HFF-Myc (cell line): Measurements from ENCODE around the gene SSNA1.
A peak's percentile ranks its signal among the peaks of the same experiment; 100 is the strongest.

ENCODE experiments used
- DNase-seq: peaks from one replicate; pipeline ENCODE4 v3.0.0-alpha.2; 2011; ENCODE audit warnings: low read depth; ENCODE audit errors: extremely low read depth
- H3K4me3 ChIP-seq: replicated peaks from 2 replicates; pipeline ENCODE4 v1.5.1; 2011; ENCODE audit warnings: low read depth, mild to moderate bottlenecking, control low read depth, low read length
- TF ChIP-seq, protein P1 (sequence below): IDR thresholded peaks from 2 replicates; pipeline ENCODE4 v1.5.1; 2012; ENCODE audit warnings: mild to moderate bottlenecking, low read depth, low read length, control low read depth; ENCODE audit errors: missing control alignments

SSNA1 gene

DNA sequence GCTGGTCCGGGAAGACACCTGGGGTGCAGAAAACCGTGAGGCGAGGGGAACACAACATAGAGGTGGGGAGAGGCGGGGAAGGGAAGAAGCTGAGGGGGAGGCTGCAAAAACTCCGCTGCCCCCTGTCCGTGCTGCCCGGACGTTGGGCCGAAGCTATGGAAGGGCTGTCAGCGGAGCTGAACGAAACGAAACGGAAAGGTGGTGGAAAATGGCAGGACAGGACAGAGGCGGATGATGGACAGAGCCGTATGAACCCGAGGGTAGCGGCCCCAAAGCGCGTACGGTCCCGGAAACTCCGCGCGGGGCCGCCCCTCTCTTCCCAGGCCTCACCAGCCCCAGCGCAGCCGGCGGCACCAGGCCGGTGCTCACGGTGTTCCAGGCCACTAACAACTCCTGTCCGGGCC is 388 bp upstream of the SSNA1 start:
- TF ChIP-seq, protein P1, sequence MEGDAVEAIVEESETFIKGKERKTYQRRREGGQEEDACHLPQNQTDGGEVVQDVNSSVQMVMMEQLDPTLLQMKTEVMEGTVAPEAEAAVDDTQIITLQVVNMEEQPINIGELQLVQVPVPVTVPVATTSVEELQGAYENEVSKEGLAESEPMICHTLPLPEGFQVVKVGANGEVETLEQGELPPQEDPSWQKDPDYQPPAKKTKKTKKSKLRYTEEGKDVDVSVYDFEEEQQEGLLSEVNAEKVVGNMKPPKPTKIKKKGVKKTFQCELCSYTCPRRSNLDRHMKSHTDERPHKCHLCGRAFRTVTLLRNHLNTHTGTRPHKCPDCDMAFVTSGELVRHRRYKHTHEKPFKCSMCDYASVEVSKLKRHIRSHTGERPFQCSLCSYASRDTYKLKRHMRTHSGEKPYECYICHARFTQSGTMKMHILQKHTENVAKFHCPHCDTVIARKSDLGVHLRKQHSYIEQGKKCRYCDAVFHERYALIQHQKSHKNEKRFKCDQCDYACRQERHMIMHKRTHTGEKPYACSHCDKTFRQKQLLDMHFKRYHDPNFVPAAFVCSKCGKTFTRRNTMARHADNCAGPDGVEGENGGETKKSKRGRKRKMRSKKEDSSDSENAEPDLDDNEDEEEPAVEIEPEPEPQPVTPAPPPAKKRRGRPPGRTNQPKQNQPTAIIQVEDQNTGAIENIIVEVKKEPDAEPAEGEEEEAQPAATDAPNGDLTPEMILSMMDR: no peak
- H3K4me3 ChIP-seq: peak overlapping the region; percentile 94
- DNase-seq: no peak

GRCh38 chr9:137189297-137190295 is 1.1 kb downstream of the SSNA1 start:
- DNase-seq: no peak
- peak overlapping the region; percentile 94 for H3K4me3 ChIP-seq
- TF ChIP-seq, protein P1: no peak

GRCh38 chr9:137190315-137190856 is 1.9 kb downstream of the SSNA1 start:
- H3K4me3 ChIP-seq: peak overlapping the region; percentile 94; the same call in 1 of the 2 replicates
- DNase-seq: no peak
- TF ChIP-seq, protein P1: peak; percentile 4

DNA sequence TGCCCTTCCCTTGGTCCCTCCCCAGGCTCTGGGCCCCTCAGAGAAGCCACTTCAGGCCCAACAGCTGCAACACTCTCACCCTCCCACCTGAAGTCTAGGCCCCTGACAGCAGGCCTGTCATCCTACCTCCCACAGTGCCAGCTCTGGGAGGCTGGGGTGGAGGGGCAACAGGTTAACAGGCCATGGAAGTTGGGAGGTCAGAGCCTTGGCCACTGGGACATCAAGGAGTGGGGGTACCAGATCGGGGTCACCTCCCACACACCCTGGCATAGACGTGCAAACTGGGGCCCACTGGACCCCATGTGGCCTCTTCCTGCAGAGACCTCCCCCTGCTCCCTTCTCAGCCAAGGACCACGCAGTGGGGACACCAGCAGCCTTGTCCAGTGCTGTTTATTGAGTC is 2.8 kb downstream of the SSNA1 start:
- DNase-seq: no peak
- TF ChIP-seq, protein P1: no peak
- H3K4me3 ChIP-seq: no peak overlapping the region

DNA sequence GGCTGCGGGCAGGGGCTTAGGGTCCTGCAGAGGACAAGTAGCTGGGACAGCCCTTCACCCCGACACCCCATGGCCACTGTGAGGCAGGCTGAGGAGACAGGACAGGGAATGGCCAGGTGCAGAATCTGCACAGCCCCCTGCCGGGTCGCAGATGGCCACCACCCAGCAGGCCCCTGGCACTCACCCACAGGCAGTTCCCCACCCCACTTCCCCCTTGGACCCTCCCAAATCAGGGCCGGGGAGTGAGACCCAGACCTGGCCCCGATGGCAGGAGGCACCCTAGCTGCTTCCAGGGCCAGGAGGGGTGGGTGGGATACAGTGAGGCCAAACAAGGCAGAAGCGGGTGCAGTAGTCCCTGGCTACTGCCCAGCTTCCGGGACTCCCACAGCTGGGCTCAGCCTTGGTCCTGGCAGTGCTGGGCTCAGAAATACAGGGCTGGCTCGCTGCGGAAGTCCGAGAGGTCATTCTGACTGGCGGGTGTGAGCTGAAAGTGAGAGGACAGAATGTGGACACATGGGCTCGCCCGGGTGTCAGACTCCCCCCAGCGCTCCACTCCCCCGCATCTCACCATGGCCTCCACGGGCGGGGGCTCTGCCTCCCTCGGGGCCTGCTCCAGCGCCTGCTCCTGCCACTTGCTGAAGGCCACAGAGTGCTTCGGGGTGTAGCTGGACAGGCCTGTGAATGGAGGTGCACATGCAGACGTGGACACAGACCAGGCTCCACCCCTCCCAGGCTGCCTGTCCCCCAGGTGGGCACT is 3.4 kb downstream of the SSNA1 start:
- TF ChIP-seq, protein P1: no peak
- H3K4me3 ChIP-seq: no peak overlapping the region
- DNase-seq: no peak

DNA sequence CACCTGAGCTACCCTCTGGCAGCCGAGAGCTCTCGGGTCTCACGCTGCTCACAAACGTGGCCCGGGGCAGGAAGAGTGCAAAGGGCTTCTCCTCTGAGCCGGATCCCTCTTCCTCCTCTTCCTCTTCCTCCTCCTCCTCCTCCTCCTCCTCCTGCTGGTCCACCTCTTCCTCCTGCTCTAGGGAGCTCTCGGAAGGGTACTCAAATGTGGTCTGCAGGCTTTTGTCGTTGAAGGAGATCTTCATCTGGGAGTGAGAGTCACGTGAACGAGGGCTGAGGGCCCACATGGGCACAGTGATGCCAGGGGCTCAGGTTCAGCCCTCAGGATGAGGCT is 3.9 kb downstream of the SSNA1 start:
- H3K4me3 ChIP-seq: no peak overlapping the region
- TF ChIP-seq, protein P1: no peak
- no peak for DNase-seq
